Effector memory CD4-positive, alpha-beta T cell (primary cell): ENCODE results near the gene SEMA3G.

Experiments
- DNase-seq, 3 donors: peaks; one replicate each; pipeline ENCODE4 v3.0.0-alpha.2; 2020
- H3K27ac ChIP-seq: 2 replicates; pipeline ENCODE4 v1.7.0; 2013; ENCODE audit warnings: mild to moderate bottlenecking, low read length, moderate library complexity; ENCODE audit not compliant: insufficient read depth, poor library complexity, severe bottlenecking
- H3K27me3 ChIP-seq: replicated peaks from 2 replicates; pipeline ENCODE4 v1.7.0; 2013; ENCODE audit warnings: mild to moderate bottlenecking, low read length; ENCODE audit not compliant: insufficient read depth, control insufficient read depth, poor library complexity, severe bottlenecking
- H3K36me3 ChIP-seq: 2 replicates; pipeline ENCODE4 v1.7.0; 2013; ENCODE audit warnings: mild to moderate bottlenecking, low read length, moderate library complexity; ENCODE audit not compliant: control insufficient read depth, insufficient read depth
- H3K4me1 ChIP-seq: 2 replicates; pipeline ENCODE4 v1.7.0; 2013; ENCODE audit warnings: low read length, mild to moderate bottlenecking; ENCODE audit not compliant: control insufficient read depth, insufficient read depth, poor library complexity, severe bottlenecking
- H3K4me3 ChIP-seq: 2 replicates; pipeline ENCODE4 v1.7.0; 2013; ENCODE audit warnings: low read length, low read depth, mild to moderate bottlenecking; ENCODE audit not compliant: insufficient read depth, poor library complexity, severe bottlenecking
- H3K9me3 ChIP-seq: 2 replicates; pipeline ENCODE4 v1.7.0; 2013; ENCODE audit warnings: mild to moderate bottlenecking, low read length, moderate library complexity; ENCODE audit not compliant: control insufficient read depth

Gene SEMA3G

GRCh38 chr3:52387481-52387880 is 57.4 kb downstream of the SEMA3G start:
- Histone ChIP-seq H3K9me3 (no peaks in the 10 kb centered on the region), H3K27ac (no peak overlapping the region), H3K36me3 (peaks cover 35% of the 10 kb centered on the region), H3K27me3 (no peaks in the 10 kb centered on the region), H3K4me3 (no peak overlapping the region), H3K4me1 (no peaks in the 10 kb centered on the region)
- no peak for DNase-seq

GRCh38 chr3:52385157-52385556 is 59.7 kb downstream of the SEMA3G start:
- DNase-seq: no peak
- no peak overlapping the region for H3K4me3 ChIP-seq
- H3K27ac ChIP-seq: no peak overlapping the region
- no peaks in the 10 kb centered on the region for H3K4me1 ChIP-seq
- peaks cover 18% of the 10 kb centered on the region for H3K36me3 ChIP-seq
- H3K27me3 ChIP-seq: no peaks in the 10 kb centered on the region
- H3K9me3 ChIP-seq: no peaks in the 10 kb centered on the region

- H3K36me3 ChIP-seq: peaks cover 15% of the 10 kb centered on the region
- H3K9me3 ChIP-seq: no peaks in the 10 kb centered on the region
- no peak overlapping the region for H3K27ac ChIP-seq
- no peak for DNase-seq
- no peaks in the 10 kb centered on the region for H3K4me1 ChIP-seq
- no peak overlapping the region for H3K4me3 ChIP-seq
- no peaks in the 10 kb centered on the region for H3K27me3 ChIP-seq
Measured at GRCh38 chr3:52384019-52384761, 60.7 kb downstream of the SEMA3G start.

- no peak for DNase-seq
- Histone ChIP-seq H3K9me3 (no peaks in the 10 kb centered on the region), H3K27ac (no peak overlapping the region), H3K4me1 (no peaks in the 10 kb centered on the region), H3K4me3 (no peak overlapping the region), H3K27me3 (no peaks in the 10 kb centered on the region), H3K36me3 (peaks cover 10% of the 10 kb centered on the region)
Measured at GRCh38 chr3:52383446-52383845, 61.5 kb downstream of the SEMA3G start.
